HG03558 (cell line): Measurements from ENCODE around the gene SPRR5.

Source experiments
- ATAC-seq: cut with Tn5 transposase; IDR thresholded peaks from one replicate; pipeline ENCODE4 v1.9.1; 2021; ENCODE audit warnings: moderate number of reproducible peaks; ENCODE audit not compliant: unreplicated experiment; ENCODE audit errors: extremely low read depth

SPRR5 gene

DNA sequence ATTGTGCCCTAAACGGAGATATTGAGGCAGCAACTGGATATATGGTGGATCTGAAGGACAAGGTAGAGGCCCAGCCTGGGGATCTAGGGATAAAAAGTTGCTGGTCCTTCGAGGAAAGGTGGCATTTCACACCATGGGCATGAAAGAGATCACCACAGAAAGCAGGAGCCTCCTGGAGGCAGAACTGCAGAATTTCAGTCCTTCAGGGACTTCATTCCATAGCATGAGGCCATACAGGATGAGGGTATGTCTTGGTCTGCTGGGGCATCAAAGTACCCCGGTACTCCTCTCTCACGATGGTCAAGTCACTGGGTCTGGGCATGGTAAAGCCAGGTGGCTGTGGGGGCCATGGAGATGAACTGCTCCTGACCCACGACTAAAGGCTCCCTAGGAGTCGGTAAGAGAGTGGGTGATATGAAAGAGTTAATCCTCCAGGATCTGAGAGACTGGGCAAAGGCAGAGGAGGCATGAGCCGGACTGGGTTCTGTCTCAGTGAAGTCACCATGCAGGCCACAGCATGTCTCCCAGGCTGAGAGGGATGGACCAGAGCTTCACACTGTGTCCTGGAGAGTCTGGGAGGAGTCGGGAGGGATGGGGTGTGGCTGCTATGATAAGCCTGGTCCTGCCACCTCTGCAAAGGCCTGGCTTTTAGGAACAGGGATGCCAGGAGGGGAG, 5.8 kb upstream of the SPRR5 start:
- ATAC-seq = no peak

DNA sequence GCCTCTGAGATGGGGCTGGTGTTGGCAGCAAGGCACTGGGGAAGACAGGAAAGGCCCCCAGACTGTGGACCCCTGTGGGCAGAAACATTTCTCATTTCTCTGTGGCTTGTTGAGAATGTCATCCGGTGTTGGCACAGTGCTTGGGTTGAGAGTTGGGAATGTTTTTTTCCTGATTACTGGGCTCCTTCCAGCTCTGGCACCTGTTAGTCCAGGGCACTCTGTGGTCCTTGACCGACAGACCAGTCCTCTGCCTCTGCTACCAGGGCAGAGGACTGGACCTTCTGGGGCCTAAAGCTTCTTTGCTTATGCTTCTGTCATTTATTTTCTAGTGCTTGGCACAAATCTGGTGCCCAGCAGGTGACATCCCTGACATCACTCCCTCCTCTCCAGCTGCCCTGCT, 4.8 kb upstream of the SPRR5 start:
- ATAC-seq = no peak

DNA sequence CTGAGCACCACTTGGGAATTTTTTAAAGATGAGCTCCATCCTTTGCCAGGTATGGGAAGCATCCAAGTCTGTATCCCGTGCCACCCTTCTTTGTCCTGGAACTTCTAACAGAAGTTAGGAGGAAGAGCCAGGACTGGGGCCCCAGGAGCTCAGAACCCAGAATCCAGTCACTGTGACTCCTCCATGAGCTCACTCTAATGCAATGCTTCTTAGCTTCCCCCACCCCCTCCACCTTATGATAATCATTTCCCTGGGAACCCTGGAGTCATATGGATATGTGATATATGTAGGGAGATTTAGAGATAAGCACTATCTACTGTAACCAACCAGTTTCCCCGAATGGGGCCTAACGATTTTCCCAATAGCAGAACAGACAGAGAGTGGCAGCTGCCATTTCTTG, 758 bp upstream of the SPRR5 start:
- no peak for ATAC-seq

DNA sequence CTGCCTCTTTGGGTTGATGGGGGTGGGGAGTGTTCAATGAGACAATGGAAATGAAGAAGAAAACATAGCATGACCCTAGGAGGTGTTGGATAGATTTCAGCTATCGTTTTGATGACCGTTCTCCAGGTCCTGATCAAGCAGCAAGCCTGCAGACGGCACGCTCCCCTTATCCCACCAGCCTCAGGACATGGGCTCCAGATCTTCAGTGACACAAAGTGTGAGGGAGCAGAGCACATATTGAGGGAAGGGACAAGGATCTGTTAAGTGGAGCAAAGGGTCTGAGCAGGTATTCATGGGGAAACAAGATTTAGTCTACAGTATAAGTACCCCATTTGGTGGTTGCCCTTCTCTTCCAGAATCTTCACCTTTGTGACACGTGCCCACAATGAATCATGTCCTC, 4.7 kb downstream of the SPRR5 start:
- ATAC-seq = no peak

DNA sequence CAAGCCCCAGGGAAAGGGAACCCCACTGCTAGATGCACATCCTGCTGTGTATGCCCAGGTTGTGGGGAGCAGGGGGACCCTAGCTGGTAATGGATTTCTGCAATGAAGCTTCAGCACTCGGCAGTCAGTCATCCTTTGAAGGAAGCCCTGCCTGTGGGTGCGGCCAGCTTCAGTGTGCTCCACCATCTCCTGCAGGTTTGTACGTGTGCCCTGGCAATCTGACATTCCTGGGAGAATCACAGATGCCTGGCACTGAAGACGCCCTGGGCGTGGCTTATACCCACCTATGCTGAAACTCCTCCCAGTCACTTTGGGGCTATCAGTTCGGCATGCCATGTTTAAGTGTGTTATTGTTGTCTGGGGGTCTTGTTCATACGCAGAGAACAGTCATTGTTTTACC, 6.8 kb downstream of the SPRR5 start:
- ATAC-seq = no peak

DNA sequence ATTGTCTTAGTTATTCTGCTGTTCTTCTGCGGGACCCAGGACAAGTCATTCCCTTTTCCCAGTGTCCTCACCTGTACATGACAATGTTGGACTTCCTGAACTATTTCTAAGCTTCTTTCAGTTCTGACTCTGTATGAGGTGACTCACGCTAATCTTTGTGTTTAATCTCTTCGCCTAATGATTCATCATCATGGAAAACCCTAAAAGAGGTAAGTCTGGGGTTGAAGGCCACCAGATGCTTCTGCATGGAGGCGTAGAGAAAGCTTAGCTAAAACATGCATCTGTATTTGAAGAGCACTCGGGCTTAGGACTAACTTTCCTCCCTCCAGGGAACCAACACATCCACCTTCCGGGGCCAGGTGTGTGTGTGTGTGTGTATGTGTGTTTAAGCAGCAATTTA, 7.4 kb downstream of the SPRR5 start:
- ATAC-seq = no peak

GRCh38 chr1:152957561-152957960, 10.6 kb downstream of the SPRR5 start:
- no peak for ATAC-seq

DNA sequence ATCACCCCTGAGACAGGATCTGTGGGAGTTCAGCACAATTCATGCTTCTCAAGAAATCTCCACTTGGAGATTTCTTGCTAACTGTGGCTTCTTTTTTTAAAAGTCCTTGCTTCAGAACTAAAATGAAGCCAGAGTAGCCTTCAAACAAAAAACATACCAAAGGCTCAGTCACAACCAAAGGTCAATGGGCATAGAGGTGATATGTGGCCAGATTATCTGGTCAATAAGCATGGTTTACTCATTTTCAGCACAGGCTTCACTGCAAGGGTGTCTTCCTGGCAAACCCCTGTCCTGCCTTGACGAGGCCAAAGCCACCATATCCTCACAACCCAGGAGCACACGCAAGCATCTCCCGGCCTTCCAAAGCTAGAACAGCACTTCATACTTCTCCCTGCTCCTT, 12.3 kb downstream of the SPRR5 start:
- ATAC-seq = no peak

- no peak for ATAC-seq
Observed at GRCh38 chr1:152959801-152960451, 12.9 kb downstream of the SPRR5 start.

DNA sequence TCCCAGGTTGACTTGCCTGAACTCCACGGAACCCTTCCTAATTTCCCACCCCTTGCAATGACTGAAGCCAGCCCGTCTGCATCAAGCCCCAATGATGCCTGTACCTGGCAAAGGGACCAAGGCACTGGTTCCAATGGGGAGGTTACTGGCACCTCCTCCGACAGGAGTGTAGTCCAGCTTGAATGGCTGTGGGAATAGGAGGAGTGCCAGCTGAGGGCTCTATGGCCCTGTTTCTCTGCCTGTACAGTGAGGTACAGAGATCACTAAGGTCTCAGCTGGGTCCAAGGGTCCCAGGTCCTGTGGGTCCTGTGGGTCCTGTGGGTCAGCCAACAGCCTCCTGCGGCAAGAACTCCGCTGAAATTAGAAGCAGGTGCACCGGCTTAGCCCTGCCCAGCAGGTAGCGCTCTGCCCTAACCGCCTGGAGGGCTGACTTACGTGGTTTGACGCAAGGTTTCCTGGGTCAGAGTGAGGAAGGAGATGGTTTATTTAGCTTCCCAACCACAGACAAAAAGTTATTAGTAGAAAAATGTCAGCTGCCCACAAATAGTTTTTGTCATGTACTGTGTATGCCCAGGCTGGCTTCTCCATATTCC, 13.5 kb downstream of the SPRR5 start:
- no peak for ATAC-seq

DNA sequence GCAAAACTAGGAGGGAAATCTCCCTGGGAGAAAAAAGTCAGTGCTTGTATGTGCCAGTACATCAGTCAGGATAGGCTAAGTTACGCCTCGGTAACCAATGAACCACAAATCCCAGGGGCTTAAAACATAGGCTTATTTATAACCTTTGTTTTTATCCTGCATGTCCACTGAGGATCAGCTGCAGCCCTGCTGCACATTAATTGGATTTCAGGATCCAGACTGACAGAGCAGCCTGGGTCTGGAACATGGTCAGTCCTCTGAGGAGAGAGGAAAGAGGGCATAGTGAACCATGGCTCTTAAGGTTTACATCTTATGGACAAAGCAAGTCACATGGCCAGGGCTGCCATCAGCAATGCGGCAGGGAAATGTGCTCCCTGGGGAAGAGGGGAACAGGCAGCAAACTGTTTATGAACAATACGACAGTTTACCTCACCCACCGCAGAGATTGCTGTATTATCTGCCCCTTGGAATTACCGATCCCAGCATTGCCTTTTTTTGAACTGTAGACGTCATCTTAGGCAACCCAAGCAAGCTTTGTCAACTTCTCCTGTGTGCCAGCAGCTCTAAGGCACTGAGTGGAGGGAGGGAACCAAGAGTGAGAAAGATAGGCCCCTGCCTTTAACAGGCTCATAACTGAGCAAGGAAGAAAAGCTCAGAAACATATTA, 14.4 kb downstream of the SPRR5 start:
- ATAC-seq = no peak

- ATAC-seq = no peak
Observed at GRCh38 chr1:152962876-152963415, 15.9 kb downstream of the SPRR5 start.

- no peak for ATAC-seq
Observed at GRCh38 chr1:152964536-152964935, 17.5 kb downstream of the SPRR5 start.

- no peak for ATAC-seq
Observed at GRCh38 chr1:152965853-152966252, 18.8 kb downstream of the SPRR5 start.

- ATAC-seq = no peak
Observed at GRCh38 chr1:152967201-152967600, 20.2 kb downstream of the SPRR5 start.

DNA sequence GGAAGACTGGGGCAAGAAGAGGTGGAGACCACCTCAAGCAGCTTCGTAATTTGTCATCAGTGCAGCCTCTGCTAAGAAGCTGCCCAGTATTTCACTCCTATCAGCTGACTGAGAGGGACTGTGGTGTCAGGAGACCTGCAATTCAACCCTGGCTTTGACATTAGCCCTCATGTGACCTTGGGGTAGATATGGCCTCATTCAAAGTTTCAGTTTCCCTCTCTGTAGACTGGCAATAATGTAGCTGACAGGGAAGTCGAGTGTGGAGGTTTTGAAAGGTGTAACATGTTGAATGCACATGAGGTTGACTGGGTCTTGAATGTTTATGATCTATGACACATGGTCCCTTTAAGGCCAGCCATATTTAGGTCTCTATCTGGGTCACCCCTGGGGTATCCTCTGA, 21.2 kb downstream of the SPRR5 start:
- ATAC-seq = peak; percentile 94

- ATAC-seq = no peak
Observed at GRCh38 chr1:152969036-152969435, 22.0 kb downstream of the SPRR5 start.

- no peak for ATAC-seq
Observed at GRCh38 chr1:152970495-152970894, 23.5 kb downstream of the SPRR5 start, which contains the start of gene SPRR4. SPRR4 (plus strand) TSS chr1:152970648; CDS start chr1:152971891, 1,243 bp downstream.

DNA sequence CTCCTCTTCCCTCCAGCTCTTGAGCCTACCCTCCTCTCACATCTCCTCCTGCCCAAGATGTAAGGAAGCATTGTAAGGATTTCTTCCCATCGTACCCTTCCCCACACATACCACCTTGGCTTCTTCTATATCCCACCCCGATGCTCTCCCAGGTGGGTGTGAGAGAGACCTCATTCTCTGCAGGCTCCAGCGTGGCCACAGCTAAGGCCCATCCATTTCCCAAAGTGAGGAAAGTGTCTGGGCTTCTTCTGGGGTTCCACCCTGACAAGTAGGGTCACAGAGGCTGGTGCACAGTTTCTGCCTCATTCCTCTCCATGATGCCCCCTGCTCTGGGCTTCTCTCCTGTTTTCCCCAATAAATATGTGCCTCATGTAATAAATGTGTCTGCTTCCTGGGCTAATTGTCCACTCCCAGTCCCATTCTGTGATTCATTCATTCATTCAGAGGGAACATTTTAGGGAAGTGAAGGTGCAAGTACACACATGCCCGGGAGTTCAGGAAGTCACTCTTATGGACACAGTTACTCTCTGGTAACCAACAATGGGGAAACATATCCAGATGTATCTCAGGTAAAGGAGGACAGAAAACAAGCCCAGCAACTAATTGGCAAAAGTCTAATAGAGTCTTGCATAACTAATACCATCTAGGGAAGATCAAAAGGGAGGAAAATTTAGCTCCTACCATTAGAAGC, 25.3 kb downstream of the SPRR5 start:
- ATAC-seq = no peak

DNA sequence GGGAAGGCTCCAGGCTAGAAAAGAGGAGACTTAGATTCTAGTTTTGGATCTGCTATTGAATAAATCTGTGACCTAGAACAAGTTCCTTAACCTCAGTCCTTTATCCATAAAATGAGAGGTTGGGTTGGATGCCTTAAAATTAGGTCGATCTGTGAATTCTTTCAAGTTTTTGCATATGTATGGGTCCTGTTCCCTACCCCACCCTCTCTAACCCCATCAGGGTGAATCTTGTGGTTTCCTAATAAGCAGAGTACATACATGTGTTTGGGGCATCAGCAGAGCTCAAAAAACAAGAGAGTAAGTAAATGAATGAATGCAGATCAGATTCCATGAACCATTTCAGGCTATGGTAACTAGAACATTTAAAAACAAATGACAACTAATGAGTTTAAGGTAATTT, 29.7 kb downstream of the SPRR5 start:
- ATAC-seq = no peak
